DMS 273 (cell line): ENCODE results near the gene DLL4.

Experiments used
- DNase-seq: peaks from one replicate; lab custom pipeline; 2025; ENCODE audit not compliant: unreplicated experiment; lab: John Stamatoyannopoulos, UW

The DLL4 gene

GRCh38 chr15:40928821-40929659, at the start of gene DLL4:
DLL4 (plus strand) TSS chr15:40929340; CDS start chr15:40929669, 329 bp downstream.
- peak; percentile 88 for DNase-seq

- no peak for DNase-seq
Measured at GRCh38 chr15:40879609-40880008, 49.5 kb upstream of the DLL4 start.

GRCh38 chr15:40881351-40881750, 47.8 kb upstream of the DLL4 start:
- no peak for DNase-seq

GRCh38 chr15:40886586-40886985, 42.6 kb upstream of the DLL4 start:
- no peak for DNase-seq

- no peak for DNase-seq
Measured at GRCh38 chr15:40889112-40889511, 40.0 kb upstream of the DLL4 start.

- no peak for DNase-seq
Measured at GRCh38 chr15:40891138-40891537, 38.0 kb upstream of the DLL4 start.

- peak; percentile 56 for DNase-seq
Measured at GRCh38 chr15:40891810-40892446, 37.2 kb upstream of the DLL4 start.

GRCh38 chr15:40892447-40893012, 36.6 kb upstream of the DLL4 start:
- no peak for DNase-seq

- no peak for DNase-seq
Measured at GRCh38 chr15:40893019-40893670, 36.0 kb upstream of the DLL4 start.

- peak; percentile 97 for DNase-seq
Measured at GRCh38 chr15:40893733-40894680, 35.1 kb upstream of the DLL4 start, which contains the start of gene VPS18. VPS18 (plus strand) TSS chr15:40894450; CDS start chr15:40894769, 319 bp downstream.

- DNase-seq, result peak; percentile 86
Measured at GRCh38 chr15:40894681-40895448, 34.3 kb upstream of the DLL4 start.

- DNase-seq, result no peak
Measured at GRCh38 chr15:40899536-40900207, 29.5 kb upstream of the DLL4 start.

GRCh38 chr15:40900256-40901052, 28.7 kb upstream of the DLL4 start:
- no peak for DNase-seq

GRCh38 chr15:40901053-40901443, 28.1 kb upstream of the DLL4 start:
- DNase-seq, result no peak

GRCh38 chr15:40902605-40903561, 26.3 kb upstream of the DLL4 start:
- no peak for DNase-seq

- no peak for DNase-seq
Measured at GRCh38 chr15:40904552-40905201, 24.5 kb upstream of the DLL4 start.
